Hindlimb muscle (tissue), 1 donor: ENCODE results near the gene TNFAIP3. TPM values are rescaled to one million over a fixed set of nuclear protein-coding genes. Genes with fewer than 3 reads are reported as not detected.

Experiments used
- DNase-seq: peaks from one replicate; pipeline ENCODE4 v3.0.0-alpha.2; 2013
- polyA plus RNA-seq: library from polyadenylated mRNA; unstranded; fragments of 120-200 nt; gene quantifications from one replicate; pipeline ENCODE4 v1.2.1, GENCODE V29; 2013; ENCODE audit not compliant: insufficient read length

TNFAIP3 gene
- polyA plus RNA-seq, 1 donor = 17.4 TPM

DNA sequence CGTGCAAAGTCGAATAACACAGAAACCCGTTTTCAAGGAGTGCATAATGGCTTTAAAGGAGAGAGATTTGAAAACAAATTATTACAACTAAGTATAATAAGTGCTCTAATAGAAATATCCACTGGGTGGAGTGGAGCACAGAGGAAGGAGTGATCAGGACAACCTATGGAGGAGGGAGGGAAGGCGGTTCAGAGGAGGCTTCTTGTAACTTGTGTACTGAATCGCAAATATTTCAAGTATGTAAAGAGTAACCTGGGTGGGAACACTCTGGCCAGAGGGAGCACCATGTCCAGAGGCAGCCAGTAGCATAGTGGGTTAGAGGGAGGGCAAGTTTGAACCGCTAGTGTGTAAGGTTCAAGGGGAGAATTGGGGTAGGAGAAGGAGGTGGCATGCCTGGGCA, 21.6 kb upstream of the TNFAIP3 start:
- DNase-seq = no peak

DNA sequence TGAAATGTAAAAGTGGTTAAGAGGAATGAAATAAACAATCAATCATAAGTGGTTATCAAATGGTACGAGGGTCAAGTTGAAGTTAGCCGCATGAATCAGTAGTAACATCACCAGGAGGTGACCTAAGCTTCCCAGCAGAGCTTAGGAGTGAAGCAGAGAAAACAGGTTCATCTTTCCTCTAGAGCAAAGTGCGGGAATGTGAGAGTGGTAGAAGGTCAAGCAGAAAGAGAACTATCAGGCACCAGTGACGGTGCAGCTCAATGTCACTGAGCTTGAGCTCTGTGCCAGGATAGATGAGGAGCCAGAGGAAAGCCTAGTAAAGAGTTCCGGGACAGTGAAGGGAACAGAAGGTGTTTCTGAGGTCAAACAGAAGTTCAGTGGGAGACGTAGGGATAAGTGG, 20.8 kb upstream of the TNFAIP3 start:
- no peak for DNase-seq

DNA sequence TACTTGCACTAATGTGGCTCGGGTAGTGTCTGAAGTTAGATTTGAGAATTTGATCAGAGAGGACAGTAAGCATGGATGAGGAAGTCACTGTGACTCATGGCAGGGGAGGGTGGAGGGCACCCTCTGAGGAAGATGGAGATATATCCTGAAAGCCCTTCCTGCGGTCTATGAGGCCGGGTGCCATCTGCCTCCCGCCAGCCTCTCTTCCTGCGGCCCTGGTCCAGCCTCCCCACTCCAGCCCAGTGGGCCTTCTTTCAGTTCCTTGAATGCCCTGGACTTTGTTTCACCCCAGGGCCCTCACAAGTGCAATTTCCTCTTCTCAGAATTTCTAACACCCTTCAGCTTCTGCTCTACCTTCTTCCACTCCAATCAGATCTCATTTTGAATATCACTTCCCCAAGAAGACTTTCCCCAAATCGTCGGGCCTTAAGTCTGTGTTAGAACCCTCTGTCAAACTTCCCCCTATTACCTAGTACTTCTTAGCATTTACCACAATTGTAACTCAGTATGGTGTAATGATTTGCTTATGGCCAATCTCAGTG, 20.2 kb upstream of the TNFAIP3 start:
- peak; percentile 23 for DNase-seq

DNA sequence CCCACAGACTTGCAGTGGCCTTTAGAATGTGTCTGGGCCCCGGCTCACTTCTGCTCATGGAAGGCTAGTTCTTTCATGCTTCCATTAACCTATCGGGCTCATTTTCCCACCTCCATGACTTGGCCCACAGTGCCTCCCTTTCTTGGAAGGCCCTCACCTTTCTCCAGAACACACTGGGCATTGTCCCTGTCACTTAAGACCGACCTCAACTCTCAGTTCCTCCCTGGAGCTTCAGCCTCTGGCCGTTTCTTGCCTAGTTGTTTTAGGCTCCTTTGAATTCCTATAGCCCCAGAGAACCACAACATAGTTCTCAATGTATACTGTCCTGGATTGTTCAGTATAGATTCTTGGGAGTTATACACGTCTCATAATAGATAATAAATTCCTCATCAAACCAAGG, 19.3 kb upstream of the TNFAIP3 start:
- no peak for DNase-seq

DNA sequence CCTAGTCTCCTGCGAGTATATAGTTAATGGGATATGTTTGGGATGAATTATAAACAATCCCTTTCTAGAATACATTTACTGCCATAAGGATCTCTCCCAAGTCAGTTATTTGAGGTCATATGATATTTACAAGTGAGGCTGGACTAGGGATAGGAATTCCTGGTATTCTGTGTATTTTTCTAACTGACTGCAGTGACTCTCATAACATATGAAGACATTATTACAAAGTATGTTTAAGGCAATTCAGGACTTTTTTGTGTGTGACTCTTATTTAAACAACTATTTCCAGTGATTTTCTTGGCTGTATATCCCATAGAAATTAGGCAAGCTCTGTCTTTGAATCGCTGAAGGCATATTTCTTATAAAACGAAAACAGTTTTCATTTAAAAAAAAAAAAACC, 18.4 kb upstream of the TNFAIP3 start:
- peak; percentile 19 for DNase-seq

DNA sequence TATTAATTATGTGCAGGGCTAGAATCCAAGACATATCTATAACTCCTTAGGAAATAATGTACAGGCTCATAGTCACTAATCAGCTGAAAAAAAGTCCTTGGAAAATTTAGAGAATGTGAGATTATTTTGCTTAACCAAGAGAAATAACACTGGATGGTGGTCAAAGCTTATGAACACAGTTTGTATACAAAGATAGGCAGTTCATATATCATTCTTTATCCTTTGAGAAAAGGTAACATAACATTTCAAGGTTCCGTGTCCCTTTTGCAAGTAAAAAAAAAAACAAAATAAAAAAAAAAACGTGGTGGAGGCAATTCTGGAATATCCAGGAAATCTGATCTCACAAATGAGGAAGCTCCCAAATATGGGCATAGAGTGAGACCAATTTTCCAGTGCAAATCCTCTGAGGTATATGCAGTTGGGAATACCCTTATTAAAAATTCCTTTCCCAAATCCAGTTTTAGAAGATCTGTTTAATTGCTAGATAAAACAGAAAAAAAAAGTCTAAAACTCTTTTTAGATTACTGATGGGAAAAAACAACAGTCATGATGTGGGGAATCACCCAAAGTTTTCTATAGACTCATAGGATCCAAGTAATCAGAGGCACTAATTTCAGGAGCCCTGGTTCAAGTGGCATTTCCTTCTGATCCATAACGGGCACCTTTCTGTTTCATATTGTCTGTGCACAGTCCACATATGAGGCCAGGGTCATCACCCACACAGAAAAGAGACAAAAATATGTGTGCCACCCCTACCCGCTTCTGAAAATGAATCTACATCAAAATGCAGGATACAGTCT, 17.7 kb upstream of the TNFAIP3 start:
- DNase-seq = peak; percentile 48

DNA sequence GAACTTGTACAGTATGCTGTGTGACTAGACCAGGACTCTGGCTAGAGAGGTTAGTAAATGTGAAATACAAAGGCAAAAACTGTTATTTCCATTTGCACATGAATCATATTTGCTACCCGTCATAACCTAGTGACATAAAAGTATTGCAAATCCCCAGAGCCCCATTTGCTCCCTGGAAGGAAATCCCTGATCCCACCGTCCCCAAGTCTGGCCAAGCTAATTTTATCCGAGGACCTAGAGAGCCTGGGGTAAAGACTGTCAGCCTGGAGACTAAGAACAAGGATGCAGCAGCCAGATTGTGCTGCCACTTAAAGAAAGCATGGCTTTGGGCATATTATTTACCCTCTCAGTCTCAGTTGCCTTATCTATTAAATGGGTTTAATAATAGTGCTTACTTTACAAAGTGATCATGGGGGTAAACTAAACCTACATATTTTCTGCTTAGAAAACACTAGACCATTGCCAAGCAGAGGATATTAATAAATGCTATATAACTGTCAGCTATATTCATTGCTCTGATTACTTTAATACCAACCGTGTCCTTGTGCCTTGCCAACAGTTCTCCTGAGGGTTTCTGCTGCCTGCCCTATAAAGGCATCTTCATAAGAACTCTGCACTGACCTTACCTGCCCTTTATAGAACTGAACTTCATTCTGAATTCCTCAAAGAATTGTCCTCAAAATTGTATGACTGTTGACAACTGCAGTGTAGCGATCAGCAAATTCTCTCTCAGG, 16.9 kb upstream of the TNFAIP3 start:
- no peak for DNase-seq

DNA sequence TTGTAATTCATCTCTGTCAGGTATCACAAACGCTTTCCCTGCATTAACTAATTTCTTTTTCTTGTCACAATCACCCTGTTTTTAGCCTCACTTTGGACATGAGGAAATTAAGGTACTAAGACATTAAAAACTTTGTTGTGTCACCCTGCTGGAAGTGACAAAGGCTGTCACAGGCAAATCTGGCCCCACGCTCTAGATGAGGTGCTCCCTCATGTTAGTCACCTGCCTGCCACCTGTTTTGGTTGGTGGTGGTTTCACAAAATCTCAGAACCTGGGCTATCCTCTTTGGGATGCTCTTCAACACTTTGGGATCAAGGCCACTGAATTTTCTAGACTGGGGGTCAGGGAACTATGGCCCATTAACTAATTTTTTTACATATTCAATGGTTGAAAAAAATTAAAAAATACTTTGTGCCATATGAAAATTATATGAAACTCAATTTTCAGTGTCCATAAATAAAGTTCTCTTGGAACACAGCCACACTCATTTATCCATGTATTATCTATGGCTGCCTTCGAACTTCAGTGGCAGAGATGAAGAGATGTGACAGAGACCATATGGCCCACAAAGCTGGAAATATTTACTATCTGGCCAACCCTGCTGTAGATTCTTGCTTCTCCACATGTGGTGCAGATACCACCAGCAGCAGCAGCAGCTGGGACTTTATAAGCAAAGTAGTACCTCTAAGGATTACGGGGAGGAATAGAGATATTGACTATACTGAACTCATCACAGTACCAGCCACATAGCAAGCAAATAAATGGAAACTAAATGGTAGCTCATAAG, 16.1 kb upstream of the TNFAIP3 start:
- DNase-seq = no peak

DNA sequence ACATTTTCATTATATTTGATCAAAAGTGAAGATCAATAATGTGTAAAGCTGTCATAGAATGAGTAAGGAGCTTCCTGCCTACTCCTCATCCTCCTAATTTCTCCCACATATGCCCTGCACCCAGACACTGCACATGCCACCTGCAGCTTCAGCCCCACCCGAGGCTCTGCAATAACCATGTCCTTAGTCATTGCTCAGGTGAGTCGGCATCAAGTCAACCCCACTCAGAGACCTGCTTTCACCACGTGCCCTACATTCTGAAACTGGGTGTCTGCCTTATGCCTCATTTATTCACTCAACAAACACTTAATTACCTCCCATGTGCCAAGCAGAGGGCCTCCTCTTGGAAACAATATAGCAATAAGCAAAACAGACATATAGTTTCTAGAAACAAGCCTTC, 15.4 kb upstream of the TNFAIP3 start:
- DNase-seq = no peak

DNA sequence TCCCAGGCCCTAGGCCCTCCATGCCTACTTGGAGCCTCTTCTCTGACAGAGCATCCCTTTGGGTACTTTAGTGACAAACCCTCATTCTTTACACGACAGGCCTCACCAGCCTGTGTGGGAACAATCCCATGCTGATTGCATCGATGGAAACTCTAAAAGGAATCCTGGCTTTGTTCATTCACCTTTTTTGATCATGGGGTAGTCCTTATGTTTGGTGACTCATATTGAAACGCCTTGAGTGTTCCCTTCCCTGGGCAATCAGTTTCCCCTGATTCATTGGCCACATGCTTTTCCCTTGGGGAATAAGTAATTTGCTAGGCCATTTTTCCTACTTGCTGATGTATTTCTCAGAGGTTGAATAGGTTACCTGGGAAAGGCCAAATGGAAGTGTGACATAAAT, 14.7 kb upstream of the TNFAIP3 start:
- DNase-seq = no peak

DNA sequence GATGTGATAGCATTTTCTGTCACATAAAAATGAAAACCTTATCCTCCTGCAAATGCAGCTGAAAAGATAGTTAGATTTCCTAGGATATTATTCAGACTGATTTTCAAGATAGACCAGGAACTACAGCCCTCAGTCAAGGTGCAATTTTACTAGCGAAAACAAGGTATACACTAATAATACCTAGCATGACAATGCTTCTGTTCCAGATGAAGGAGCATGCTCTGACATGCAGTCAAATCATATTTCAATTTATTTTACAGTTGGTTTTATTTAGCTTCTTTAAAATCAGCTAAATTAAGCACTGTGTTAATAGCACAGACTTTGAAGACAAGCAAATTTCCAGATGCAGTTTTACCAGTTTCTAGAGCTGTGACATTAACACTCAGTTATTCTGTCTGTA, 14.2 kb upstream of the TNFAIP3 start:
- DNase-seq = no peak

DNA sequence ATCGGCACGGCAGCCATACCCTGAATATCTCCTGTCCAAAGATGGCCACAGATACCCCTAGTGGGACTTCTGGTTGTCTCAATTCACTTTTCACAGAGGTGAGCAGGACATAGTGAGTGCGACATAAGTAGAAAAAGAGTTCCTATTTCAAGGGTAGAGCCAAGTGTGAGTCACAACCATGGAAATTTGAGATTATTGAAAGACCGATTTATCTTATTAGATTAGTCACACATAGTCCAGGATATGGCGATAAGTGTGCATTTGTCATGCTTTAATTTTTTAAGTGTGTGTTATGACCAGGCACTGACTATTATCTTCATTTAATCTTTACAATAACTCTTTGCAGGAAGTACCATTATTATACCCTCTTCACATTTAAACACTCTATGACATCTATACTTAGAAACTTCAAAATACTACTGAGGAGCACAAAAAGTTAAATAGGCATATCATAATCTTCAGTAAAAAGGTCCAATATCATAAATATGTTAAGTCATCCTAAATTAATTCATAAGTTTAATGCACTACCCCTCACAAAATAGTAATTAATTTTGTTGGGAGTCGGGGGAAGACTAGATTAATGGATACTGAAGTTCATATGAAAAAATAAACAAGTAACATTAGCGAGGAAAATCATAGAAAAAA, 13.4 kb upstream of the TNFAIP3 start:
- DNase-seq = no peak

DNA sequence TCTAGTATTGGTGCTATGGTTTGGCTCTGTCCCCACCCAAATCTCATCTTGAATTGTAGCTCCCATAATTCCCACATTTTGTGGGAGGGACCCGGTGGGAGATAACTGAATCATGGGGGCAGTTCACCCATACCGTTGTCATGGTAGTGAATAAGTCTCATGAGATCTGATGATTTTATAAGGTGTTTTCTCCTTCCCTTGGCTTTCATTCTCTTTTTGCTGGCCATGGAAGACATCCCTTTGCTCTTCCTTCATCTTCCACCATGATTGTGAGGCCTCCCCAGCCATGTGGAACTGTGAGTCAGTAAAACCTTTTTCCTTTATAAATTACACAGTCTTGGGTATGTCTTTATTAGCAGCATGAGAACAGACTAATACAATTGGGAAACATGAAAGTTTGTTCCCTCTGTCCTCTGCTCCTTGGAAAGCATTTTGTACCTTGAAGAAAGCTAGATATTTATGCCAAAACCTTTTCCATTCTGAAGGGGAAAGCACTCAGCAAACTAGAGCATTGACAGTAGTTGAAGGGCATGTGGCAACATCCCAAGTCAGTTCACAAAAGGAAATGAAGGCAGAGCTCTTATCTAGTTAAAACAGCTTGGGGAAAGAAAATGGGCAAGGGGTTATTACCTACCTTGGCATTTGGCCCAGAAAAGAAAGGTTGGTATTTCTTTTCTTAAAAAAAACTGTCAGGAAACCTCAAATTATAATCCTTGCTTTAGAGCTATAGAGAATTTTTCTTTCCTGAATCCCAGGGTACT, 10.7 kb upstream of the TNFAIP3 start:
- no peak for DNase-seq

DNA sequence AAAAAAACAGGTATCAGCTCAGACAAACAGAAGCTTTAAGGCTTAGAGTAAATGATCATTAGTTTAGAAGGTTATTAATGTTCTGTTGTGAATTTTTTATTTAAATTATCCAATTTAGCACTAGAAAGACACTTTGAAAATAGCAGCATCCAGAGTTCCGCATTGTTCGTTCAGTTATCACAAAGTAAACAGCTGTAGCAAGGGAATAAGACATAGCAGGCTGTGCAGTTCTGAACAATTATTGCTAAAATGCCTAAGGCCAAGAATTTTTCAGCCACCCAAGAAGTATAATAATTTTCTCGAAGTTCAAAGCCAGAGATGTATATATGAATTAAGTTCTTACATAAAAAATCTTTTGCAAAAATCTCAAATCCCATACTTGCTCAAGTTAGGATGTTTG, 8.0 kb upstream of the TNFAIP3 start:
- DNase-seq = no peak

DNA sequence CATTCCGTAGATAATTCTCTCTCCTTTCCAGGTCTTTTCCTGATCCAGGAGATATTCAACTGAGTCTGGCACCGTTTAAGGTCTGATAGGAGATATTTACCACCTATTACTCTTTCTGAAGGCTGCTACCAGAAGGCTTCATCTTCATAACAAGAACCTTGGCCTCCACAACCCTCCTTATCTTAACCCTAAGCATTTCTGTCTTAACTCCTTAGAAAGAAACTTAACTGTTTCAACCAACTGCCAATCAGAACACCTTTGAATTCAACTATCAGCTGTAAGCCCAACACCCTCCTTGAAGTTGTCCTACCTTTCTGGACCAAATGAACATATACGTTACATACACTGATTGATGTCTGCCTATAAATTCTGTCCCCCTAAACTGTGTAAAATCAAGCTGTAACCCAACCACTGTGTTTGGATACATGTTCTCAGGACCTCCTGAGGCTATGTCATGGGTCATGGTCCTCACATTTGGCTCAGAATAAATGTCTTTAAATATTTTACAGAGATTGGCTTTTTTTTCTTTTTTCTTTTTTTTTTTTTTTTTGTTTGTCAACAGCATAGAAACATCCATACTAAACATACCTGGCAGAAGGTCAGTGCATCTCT, 6.6 kb upstream of the TNFAIP3 start:
- DNase-seq = no peak

DNA sequence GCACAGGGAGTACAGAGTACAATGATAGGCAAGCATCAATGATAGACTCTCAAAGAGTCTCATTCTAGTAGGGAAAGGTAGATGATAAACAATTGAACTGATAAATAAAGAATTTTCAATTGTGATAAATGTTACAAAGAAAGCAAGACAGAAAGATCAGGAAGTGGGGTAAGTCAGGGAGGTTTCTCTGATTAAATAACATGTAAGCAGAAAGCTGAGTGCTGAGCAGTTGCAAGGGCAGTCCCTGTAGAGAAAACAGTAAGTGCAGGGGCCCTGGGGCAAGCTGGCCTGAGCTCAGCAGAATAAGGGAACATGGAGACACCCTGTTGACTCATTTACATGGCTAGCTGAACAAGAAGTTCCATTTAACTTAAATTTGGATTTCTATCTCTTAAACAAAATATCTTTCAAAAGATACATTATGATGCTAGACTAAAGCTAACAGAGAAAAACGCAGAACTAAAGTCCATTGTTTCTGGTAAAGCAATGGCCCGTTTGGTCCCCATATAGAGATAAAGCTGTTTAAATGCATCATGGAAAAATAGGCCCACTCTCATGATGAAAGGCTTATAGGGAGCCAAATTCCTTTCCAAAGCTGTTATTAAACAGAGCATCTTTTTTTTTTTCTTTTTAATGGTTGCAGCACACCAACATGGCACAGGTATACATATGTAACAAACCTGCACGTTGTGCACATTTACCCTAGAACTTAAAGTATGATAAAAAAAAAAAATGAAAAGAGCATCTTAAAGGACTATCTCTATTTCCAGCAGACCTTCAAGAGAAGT, 5.3 kb upstream of the TNFAIP3 start:
- DNase-seq = no peak

DNA sequence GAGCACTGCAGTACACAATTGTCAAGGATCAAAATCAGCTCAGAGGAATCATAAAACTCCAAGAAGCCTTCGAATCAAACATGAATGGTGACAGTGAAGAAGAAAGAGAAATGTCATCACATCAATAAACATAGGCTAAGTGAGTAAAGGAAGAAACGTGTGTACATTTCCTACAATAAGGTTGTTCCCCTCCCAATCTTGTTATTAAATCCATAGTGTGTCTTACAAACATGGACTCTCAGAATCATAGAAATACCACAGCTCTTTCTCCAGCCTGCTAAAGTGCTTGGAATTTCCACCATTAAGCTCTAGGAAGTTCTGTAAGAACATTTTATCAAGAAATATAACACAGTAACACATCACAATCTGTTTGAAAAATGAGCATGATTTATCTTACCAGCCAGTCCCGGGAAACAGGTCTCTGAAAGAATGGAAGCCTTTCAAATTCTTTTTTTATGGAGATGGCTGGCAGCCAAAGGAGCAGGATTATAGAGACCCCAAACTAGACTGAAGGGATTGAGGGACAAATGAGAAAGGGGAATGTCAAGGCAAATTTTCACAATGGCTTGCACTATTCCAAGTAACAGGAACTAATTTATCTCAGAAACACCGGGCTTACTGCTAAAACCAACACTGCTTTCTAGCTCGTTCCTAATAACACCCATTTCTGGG, 4.5 kb upstream of the TNFAIP3 start:
- DNase-seq = no peak

DNA sequence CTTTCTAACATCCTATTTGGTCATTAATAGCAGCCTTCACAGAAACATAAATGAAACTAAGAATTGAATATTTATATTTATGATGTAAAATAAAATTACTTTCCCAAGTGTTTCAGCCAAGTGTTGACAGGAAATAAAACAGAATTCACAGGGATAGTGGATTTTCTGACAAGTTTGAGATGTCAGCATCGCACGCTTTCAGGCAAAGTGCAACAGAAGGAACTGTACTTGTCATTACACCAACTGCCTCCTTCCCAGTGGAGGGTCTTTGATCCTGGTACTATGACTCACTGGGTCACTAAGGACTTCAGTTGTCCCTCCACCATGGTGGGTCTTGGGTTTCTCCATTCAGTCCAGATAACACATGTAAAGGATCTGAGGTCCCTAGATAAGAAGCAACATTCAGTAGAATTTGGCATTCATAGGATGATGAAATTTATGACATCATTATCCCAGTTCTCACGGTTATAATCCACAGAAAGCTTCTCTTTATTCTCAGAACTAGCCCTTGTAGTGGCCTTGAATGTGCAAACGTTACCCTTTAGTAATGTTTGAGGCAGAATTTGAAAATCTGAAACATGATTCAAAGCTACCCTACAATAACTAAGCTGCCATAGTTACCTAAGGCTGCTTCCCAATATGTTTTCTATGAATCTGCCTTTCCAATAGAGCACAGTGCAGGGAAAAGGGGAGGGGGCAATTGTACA, 3.8 kb upstream of the TNFAIP3 start:
- no peak for DNase-seq

DNA sequence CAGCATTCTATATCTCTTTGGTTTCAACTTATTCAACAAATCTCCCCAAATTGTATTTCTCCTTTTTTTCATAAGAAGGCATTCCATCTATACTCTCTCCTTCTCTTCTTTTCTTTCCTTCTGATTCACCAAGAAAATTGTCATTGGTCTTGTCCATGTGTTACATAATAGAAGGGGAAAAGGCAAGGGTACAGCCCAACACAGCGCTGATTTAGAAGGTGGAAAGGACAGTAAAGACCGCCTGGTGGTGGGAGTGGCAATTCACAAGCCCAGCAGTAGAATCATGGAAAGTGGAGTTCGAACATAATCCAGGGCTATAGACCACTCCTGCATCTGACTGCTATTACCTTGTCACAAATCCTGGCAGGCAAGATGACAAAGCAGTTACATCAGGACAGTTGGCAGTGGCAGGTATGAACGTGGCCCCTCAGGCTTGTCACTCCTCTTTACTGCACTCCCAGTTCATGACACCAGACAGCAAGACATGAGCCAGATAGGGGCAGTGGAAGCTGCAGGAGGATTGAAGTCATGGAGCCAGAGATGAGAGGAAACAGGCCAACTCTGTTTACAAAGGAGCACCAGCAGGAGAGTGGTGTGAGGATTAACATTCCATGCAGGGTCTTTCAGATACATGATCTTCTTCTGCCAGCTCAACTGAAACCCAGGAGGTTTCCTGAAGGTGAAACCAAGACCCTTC, 2.1 kb upstream of the TNFAIP3 start:
- DNase-seq = no peak
